Esophagus squamous epithelium (tissue), 5 donors: ENCODE data around the gene DUSP2. TPM values are rescaled to one million over a fixed set of nuclear protein-coding genes. Genes with fewer than 3 reads are reported as not detected.
"Not testable (repeated sequence)": the region's sequence is repeated elsewhere in the genome, so short reads cannot be mapped to it uniquely, and the experiment has no call there.

ENCODE experiments used
- DNase-seq: peaks from one replicate; lab custom pipeline; 2025; lab: John Stamatoyannopoulos, UW
- H3K27ac ChIP-seq, 4 donors: fragments of 200-600 bp; sonication (generic); one replicate each; pipeline ENCODE4 v1.5.1; 2016 to 2019; ENCODE audit warnings: mild to moderate bottlenecking in 1 of 4
- H3K27me3 ChIP-seq, 4 donors: fragments of 200-600 bp; sonication (generic); 1 replicate in 3 of 4; 2 replicates in 1 of 4; pipeline versions ENCODE4 v1.5.1 to v1.6.0; 2017 to 2021; ENCODE audit warnings: antibody characterized with exemption in 1 of 4
- H3K36me3 ChIP-seq, 3 donors: fragments of 200-600 bp; sonication (generic); one replicate each; pipeline ENCODE4 v1.5.1; 2016 to 2019
- H3K4me1 ChIP-seq, 3 donors: fragments of 200-600 bp; sonication (generic); one replicate each; pipeline ENCODE4 v1.5.1; 2017 to 2019
- H3K4me3 ChIP-seq, 4 donors: fragments of 200-600 bp; sonication (generic); 1 replicate in 3 of 4; 2 replicates in 1 of 4; pipeline ENCODE4 v1.5.1; 2016 to 2019; ENCODE audit warnings: mild to moderate bottlenecking in 2 of 4, moderate library complexity in 1 of 4
- H3K9me3 ChIP-seq, 3 donors: fragments of 200-600 bp; sonication (generic); one replicate each; pipeline ENCODE4 v1.5.1; 2016 to 2019
- CTCF ChIP-seq, 6 experiments: fragments of 450-650 bp in 4 of 6; fragments of 200-600 bp in 2 of 6; sonication (generic) in 2 of 6; IDR thresholded peaks; one replicate each; pipeline ENCODE4 v1.5.1; 2016 to 2019; ENCODE audit warnings: antibody characterized with exemption in 6 of 6, mild to moderate bottlenecking in 4 of 6, moderate library complexity in 4 of 6
- POLR2A ChIP-seq, 4 donors: fragments of 450-650 bp; IDR thresholded peaks; one replicate each; pipeline ENCODE4 v1.6.1; 2017; ENCODE audit warnings: antibody characterized with exemption in 4 of 4, mild to moderate bottlenecking in 4 of 4, moderate library complexity in 3 of 4
- whole genome bisulfite sequencing, 2 donors: methylation state at CpG; one replicate each; pipeline ENCODE4 v1.1.5; 2018; 5-methylcytosine and 5-hydroxymethylcytosine counted together
- intact Hi-C: fragments of 100-400 bp; cut with DNase I; formaldehyde crosslinking; loops from one replicate; pipeline ENCODE4 v1.15.0; 2022
- total RNA-seq, 4 donors: library from RNA; depleted of rRNA; stranded (reverse); fragments of >200 nt; gene quantifications; one replicate each; pipeline ENCODE4 v1.1.0, GENCODE V29; 2016
- donor health status: DM: yes; HTN: yes; CAD: no.

DUSP2 gene
- total RNA-seq, 4 donors from 2014 or later, result 1.5 to 10.3 (median 5.6) TPM

- H3K36me3 ChIP-seq, result no peaks in the 10 kb centered on the region
- H3K27ac ChIP-seq, result peak overlapping the region in 1 of 4 donors; percentile 49
- no peaks in the 10 kb centered on the region for H3K27me3 ChIP-seq
- intact Hi-C loops, result no loop called here
- peak overlapping the region; percentile 50 to 82 (median 62) for H3K4me3 ChIP-seq
- H3K9me3 ChIP-seq, result no peaks in the 10 kb centered on the region
- no peak for DNase-seq
- WGBS, 2 donors, result 57 to 70% methylated on average over 3 to 14 of the region's 23 CpGs
- H3K4me1 ChIP-seq, result peaks cover 15 to 68% (median 16%) of the 10 kb centered on the region in 3 donors
- TF ChIP-seq POLR2A (IDR thresholded peaks at IDR 0.05) (no peak), CTCF (IDR thresholded peaks at IDR 0.05) (peak in 3 of 6 experiments; percentile 34 to 55 (median 39))
Observed at GRCh38 chr2:96143848-96144480, 1.3 kb downstream of the DUSP2 start.

- Histone ChIP-seq H3K9me3 (no peaks in the 10 kb centered on the region), H3K27me3 (peaks cover 0 to 1% (median 0%) of the 10 kb centered on the region in 4 donors), H3K27ac (no peak overlapping the region), H3K4me3 (peak overlapping the region in 3 of 4 donors; percentile 54 to 82 (median 69)), H3K36me3 (no peaks in the 10 kb centered on the region), H3K4me1 (peaks cover 10 to 68% (median 11%) of the 10 kb centered on the region in 3 donors)
- intact Hi-C loops, result no loop called here
- WGBS, 2 donors, result 61 to 73% methylated on average over 2 to 4 of the region's 10 CpGs
- DNase-seq, result no peak
- no peak for TF ChIP-seq POLR2A (IDR thresholded peaks at IDR 0.05)
- TF ChIP-seq CTCF (IDR thresholded peaks at IDR 0.05), result no peak
Observed at GRCh38 chr2:96143231-96143847, 1.9 kb downstream of the DUSP2 start.

- Histone ChIP-seq H3K4me3 (no peak overlapping the region), H3K36me3 (no peaks in the 10 kb centered on the region), H3K9me3 (no peaks in the 10 kb centered on the region), H3K27ac (no peak overlapping the region), H3K27me3 (peaks cover 0 to 10% (median 0%) of the 10 kb centered on the region in 4 donors), H3K4me1 (peaks cover 8 to 68% (median 9%) of the 10 kb centered on the region in 3 donors)
- intact Hi-C loops, result no loop called here
- WGBS, 2 donors, result 50 to 82% methylated on average over 2 to 8 of the region's 26 CpGs
- DNase-seq, result no peak
- no peak for TF ChIP-seq CTCF (IDR thresholded peaks at IDR 0.05)
- TF ChIP-seq POLR2A (IDR thresholded peaks at IDR 0.05), result no peak
Observed at GRCh38 chr2:96142217-96143113, 2.8 kb downstream of the DUSP2 start.

- H3K36me3 ChIP-seq, H3K4me3 ChIP-seq, H3K9me3 ChIP-seq, H3K27ac ChIP-seq, DNase-seq, intact Hi-C loops: not testable (repeated sequence)
- 95 to 100% methylated on average over 5 of the region's 5 CpGs for WGBS, 2 donors
- Histone ChIP-seq H3K27me3 (peaks cover 0 to 12% (median 0%) of the 10 kb centered on the region in 4 donors), H3K4me1 (peaks cover 8 to 61% (median 9%) of the 10 kb centered on the region in 3 donors)
Observed at GRCh38 chr2:96141624-96141967, 3.6 kb downstream of the DUSP2 start.

GRCh38 chr2:96140941-96141623, 4.2 kb downstream of the DUSP2 start:
- no peak overlapping the region for H3K27ac ChIP-seq
- H3K36me3 ChIP-seq, result no peaks in the 10 kb centered on the region
- intact Hi-C loops, result no loop called here
- WGBS, 2 donors, result 84 to 98% methylated on average over 7 to 8 of the region's 13 CpGs
- H3K4me3 ChIP-seq, result no peak overlapping the region
- peaks cover 8 to 55% (median 9%) of the 10 kb centered on the region in 3 donors for H3K4me1 ChIP-seq
- peaks cover 0 to 17% (median 0%) of the 10 kb centered on the region in 4 donors for H3K27me3 ChIP-seq
- no peak for DNase-seq
- H3K9me3 ChIP-seq, result no peaks in the 10 kb centered on the region
- TF ChIP-seq POLR2A (IDR thresholded peaks at IDR 0.05) (no peak), CTCF (IDR thresholded peaks at IDR 0.05) (no peak)
